Measurements from ENCODE around the gene TAF13.

DNA sequence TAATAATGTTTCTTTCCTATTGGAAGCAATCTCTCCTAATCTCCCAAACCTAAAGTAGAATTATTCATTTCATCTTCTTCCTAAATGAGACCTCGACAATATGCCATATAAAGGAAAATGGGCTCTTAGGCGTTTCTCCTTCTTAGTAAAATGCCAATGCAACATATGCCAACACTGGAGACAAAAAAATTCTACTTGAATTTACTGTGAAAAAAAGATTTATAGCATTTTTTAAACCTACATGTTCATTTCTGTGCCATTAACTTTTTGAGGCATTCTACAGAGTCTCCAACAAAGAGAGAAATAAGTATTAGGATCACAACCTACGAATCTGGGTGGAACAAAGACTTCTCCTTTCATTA is 35.2 kb downstream of the TAF13 start:
- TF ChIP-seq EZH2phosphoT487 (IDR thresholded peaks at IDR 0.05; ENCODE audit: low read depth, severe bottlenecking, unreplicated experiment) (no peak), EZH2 (IDR thresholded peaks at IDR 0.05; ENCODE audit: borderline replicate concordance) (no peak)
- TF ChIP-seq, protein P1, sequence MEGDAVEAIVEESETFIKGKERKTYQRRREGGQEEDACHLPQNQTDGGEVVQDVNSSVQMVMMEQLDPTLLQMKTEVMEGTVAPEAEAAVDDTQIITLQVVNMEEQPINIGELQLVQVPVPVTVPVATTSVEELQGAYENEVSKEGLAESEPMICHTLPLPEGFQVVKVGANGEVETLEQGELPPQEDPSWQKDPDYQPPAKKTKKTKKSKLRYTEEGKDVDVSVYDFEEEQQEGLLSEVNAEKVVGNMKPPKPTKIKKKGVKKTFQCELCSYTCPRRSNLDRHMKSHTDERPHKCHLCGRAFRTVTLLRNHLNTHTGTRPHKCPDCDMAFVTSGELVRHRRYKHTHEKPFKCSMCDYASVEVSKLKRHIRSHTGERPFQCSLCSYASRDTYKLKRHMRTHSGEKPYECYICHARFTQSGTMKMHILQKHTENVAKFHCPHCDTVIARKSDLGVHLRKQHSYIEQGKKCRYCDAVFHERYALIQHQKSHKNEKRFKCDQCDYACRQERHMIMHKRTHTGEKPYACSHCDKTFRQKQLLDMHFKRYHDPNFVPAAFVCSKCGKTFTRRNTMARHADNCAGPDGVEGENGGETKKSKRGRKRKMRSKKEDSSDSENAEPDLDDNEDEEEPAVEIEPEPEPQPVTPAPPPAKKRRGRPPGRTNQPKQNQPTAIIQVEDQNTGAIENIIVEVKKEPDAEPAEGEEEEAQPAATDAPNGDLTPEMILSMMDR (IDR thresholded peaks at IDR 0.05; ENCODE audit: poor library complexity) = no peak

All from hepatocyte (in vitro differentiated cells).